ENCODE measurements around the gene TOR1AIP1. TPM values are rescaled to one million over a fixed set of nuclear protein-coding genes. Genes with fewer than 3 reads are reported as not detected.

Gene TOR1AIP1
- total and polyA plus RNA-seq, 10 donors, result 16.2 to 71.3 (median 55.3) TPM

DNA sequence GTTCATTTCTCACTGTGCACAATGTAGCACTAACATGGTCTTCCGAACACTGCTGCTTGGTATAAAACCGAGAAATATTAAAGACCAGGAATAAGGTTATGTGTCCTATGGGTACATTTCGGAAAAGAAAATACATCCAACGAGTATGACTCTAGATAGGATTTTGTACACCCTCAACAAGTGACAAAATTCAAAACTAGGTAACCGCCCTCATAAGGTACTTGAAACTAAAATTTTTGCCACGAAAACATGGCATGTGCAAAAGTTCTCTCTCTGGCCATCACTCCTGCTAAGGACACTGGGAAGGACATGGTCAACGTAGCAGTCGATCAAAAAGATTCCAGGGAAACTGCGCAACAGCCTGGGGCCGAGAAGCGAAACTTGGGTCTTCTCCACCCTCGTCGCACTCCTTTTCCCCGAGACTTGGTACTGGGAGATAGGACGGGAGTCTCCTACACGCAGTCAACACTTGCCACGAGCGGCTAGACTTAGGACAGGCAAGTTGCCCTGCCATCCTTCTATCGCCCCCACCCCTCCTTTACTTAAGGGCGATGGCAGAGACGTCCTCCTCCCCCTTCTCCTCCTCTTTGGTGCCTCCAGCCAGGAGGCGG is 338 bp upstream of the TOR1AIP1 start:
- TF ChIP-seq, protein P1, sequence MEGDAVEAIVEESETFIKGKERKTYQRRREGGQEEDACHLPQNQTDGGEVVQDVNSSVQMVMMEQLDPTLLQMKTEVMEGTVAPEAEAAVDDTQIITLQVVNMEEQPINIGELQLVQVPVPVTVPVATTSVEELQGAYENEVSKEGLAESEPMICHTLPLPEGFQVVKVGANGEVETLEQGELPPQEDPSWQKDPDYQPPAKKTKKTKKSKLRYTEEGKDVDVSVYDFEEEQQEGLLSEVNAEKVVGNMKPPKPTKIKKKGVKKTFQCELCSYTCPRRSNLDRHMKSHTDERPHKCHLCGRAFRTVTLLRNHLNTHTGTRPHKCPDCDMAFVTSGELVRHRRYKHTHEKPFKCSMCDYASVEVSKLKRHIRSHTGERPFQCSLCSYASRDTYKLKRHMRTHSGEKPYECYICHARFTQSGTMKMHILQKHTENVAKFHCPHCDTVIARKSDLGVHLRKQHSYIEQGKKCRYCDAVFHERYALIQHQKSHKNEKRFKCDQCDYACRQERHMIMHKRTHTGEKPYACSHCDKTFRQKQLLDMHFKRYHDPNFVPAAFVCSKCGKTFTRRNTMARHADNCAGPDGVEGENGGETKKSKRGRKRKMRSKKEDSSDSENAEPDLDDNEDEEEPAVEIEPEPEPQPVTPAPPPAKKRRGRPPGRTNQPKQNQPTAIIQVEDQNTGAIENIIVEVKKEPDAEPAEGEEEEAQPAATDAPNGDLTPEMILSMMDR (IDR thresholded peaks at IDR 0.05 in 8 of 11, conservative IDR thresholded peaks at IDR 0.05 in 3 of 11), result no peak
- Histone ChIP-seq H3K4me1 (peaks cover 41 to 66% (median 58%) of the 10 kb centered on the region in 6 donors), H3K9me3 (no peaks in the 10 kb centered on the region), H3K36me3 (peaks cover 0 to 26% (median 13%) of the 10 kb centered on the region in 6 donors), H3K27me3 (replicated peaks in 1 of 7) (no peaks in the 10 kb centered on the region), H3K4me3 (peak overlapping the region; percentile 35 to 95 (median 74)), H3K27ac (peak overlapping the region; percentile 99 to 100 (median 100))
- intact Hi-C loops (cut with DNase I; ENCODE audit: low total_unique reads), result no loop called here
- DNase-seq, result no peak
- WGBS, 5 donors, result 3 to 5% (median 4%) methylated on average over 22 of the region's 22 CpGs

DNA sequence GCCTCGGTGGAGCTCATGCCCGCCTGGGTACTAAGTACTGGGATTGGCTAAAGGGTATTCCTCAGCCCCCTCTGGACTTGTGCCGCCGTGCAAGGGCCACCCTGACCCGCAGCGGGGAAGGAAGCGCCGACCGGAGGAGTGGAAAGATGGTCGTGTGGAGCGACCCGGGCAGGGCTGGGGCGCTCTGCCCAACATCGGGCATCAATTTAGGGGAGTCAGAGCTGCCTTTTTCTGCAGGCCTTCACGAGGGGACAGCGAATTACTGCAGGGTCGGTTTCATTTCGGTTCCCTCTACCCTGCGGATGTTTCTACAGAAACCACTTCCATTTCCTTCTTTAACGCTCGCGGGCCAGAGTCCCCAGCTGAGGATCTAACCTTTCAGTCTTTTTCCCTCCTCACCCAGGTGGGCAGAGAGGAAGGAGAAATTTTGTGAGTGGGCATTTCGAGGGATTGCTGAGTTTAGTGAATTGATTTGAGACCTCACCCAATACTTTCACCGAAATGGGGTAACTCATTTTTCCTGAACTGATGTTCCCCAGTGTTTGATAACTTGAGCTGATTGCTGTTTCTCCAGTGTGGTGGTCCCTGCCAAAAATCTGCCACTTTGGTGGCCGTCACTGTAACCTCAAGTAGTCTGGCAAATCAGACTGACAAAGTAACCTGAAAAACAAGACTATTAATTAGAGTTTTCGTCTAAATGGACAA is 1.1 kb downstream of the TOR1AIP1 start:
- peaks cover 44 to 66% (median 63%) of the 10 kb centered on the region in 6 donors for H3K4me1 ChIP-seq
- peak overlapping the region; percentile 64 to 95 (median 74) for H3K4me3 ChIP-seq
- WGBS, 5 donors, result 0 to 1% (median 1%) methylated on average over 19 to 26 of the region's 26 CpGs
- H3K27me3 ChIP-seq (replicated peaks in 1 of 7), result no peaks in the 10 kb centered on the region
- TF ChIP-seq POLR2A (IDR thresholded peaks at IDR 0.05) (peak in 1 of 3 donors; percentile 42), POLR2AphosphoS5 (IDR thresholded peaks at IDR 0.05) (no peak)
- peak overlapping the region; percentile 99 to 100 (median 100) for H3K27ac ChIP-seq
- intact Hi-C loops (cut with DNase I; ENCODE audit: low total_unique reads), result no loop called here
- no peaks in the 10 kb centered on the region for H3K9me3 ChIP-seq
- no peak for DNase-seq
- peaks cover 0 to 37% (median 13%) of the 10 kb centered on the region in 6 donors for H3K36me3 ChIP-seq

DNA sequence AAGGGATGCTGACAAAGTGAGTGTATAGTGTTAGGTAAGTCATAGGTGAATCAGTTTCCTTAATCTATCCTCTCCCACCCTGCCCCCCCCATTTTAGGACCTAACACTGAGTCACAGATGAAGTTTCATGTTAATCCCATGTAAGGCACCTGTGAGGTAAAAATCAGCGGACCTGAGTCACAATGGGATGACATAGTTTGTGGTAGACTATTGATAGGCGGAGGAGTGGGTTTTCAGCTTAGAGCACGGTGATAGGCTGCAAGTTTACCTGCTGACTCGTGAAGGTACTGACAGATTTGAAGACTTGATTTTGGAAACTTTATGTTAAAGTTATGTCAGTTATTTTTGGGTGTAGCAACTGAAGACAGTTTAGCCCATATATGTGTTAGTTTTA is 1.7 kb downstream of the TOR1AIP1 start:
- DNase-seq, result no peak
- H3K27me3 ChIP-seq (replicated peaks in 1 of 7), result no peaks in the 10 kb centered on the region
- H3K9me3 ChIP-seq, result no peaks in the 10 kb centered on the region
- peak overlapping the region; percentile 64 to 95 (median 74) for H3K4me3 ChIP-seq
- TF ChIP-seq, protein P1 (IDR thresholded peaks at IDR 0.05 in 8 of 11, conservative IDR thresholded peaks at IDR 0.05 in 3 of 11), result no peak
- TF ChIP-seq POLR2AphosphoS5 (IDR thresholded peaks at IDR 0.05), result no peak
- no peak for TF ChIP-seq POLR2A (IDR thresholded peaks at IDR 0.05)
- intact Hi-C loops (cut with DNase I; ENCODE audit: low total_unique reads), result no loop called here
- 13 to 19% (median 15%) methylated on average over 4 of the region's 4 CpGs for WGBS, 5 donors
- peaks cover 44 to 71% (median 67%) of the 10 kb centered on the region in 6 donors for H3K4me1 ChIP-seq
- peaks cover 0 to 39% (median 13%) of the 10 kb centered on the region in 6 donors for H3K36me3 ChIP-seq
- H3K27ac ChIP-seq, result peak overlapping the region; percentile 99 to 100 (median 100)

DNA sequence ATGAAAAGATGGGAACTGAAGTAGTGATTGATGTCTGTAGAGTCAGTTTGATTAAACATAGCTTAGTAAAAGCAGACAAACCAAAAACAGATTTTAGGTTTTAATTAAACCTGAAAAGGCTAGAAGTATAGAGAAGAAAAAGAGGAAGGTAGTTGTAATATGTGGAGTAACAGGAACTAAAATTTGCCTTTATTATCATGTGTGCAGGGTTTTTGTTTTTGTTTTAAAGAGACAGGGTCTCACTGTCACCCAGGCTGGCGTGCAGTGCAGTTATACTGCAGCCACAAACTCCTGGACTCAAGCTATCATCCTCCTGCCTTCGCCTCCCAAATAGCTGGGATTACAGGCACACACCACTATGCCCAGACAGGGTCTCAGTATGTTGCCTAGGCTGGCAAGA is 6.0 kb downstream of the TOR1AIP1 start:
- TF ChIP-seq POLR2A (IDR thresholded peaks at IDR 0.05) (no peak), POLR2AphosphoS5 (IDR thresholded peaks at IDR 0.05) (no peak)
- TF ChIP-seq, protein P1 (IDR thresholded peaks at IDR 0.05 in 8 of 11, conservative IDR thresholded peaks at IDR 0.05 in 3 of 11), result no peak
- DNase-seq, result no peak
- 45 to 60% (median 53%) methylated on average over 2 of the region's 2 CpGs for WGBS, 5 donors
- peak overlapping the region in 7 of 8 donors; percentile 4 to 57 (median 49) for H3K27ac ChIP-seq
- H3K9me3 ChIP-seq, result no peaks in the 10 kb centered on the region
- peaks cover 34 to 71% (median 61%) of the 10 kb centered on the region in 6 donors for H3K4me1 ChIP-seq
- no peaks in the 10 kb centered on the region for H3K27me3 ChIP-seq (replicated peaks in 1 of 7)
- peaks cover 0 to 82% (median 47%) of the 10 kb centered on the region in 6 donors for H3K36me3 ChIP-seq
- intact Hi-C loops (cut with DNase I; ENCODE audit: low total_unique reads), result loop anchor here (5.0 kb wide), 1 partner anchor 64 kb away; the partner anchor contains the start of gene CEP350
- H3K4me3 ChIP-seq, result peak overlapping the region in 1 of 8 donors; percentile 8
